Loucy (cell line): ENCODE data around the gene CCDC13.

Source experiments
- H2AFZ ChIP-seq: fragments of 200-600 bp; sonication (generic); 2 replicates; pipeline ENCODE4 v1.6.0; 2016; ENCODE audit warnings: antibody characterized with exemption, mild to moderate bottlenecking, low read length, moderate library complexity
- H3F3A ChIP-seq: fragments of 200-600 bp; 2 replicates; pipeline ENCODE4 v1.6.0; 2016; ENCODE audit warnings: antibody characterized with exemption, low read depth, mild to moderate bottlenecking
- H3K27me3 ChIP-seq: fragments of 200-600 bp; sonication (generic); 2 replicates; pipeline ENCODE4 v1.6.1; 2014; ENCODE audit warnings: low read length, mild to moderate bottlenecking; ENCODE audit not compliant: insufficient read depth, poor library complexity, severe bottlenecking
- H3K36me3 ChIP-seq: fragments of 200-600 bp; sonication (generic); 2 replicates; pipeline ENCODE4 v1.6.1; 2016; ENCODE audit warnings: low read length; ENCODE audit not compliant: insufficient read depth
- H3K4me1 ChIP-seq: fragments of 200-600 bp; sonication (generic); 2 replicates; pipeline ENCODE4 v1.5.1; 2014; ENCODE audit warnings: low read length, mild to moderate bottlenecking; ENCODE audit not compliant: insufficient read depth, poor library complexity, severe bottlenecking
- H3K4me2 ChIP-seq: fragments of 200-600 bp; sonication (generic); 2 replicates; pipeline ENCODE4 v1.6.0; 2014; ENCODE audit warnings: antibody characterized with exemption, low read length, low read depth, mild to moderate bottlenecking; ENCODE audit not compliant: poor library complexity, severe bottlenecking
- H3K4me3 ChIP-seq: fragments of 200-600 bp; sonication (generic); 2 replicates; pipeline ENCODE4 v1.5.1; 2014; ENCODE audit warnings: low read length, mild to moderate bottlenecking, mixed read lengths; ENCODE audit not compliant: poor library complexity, severe bottlenecking
- H3K79me2 ChIP-seq: fragments of 200-600 bp; sonication (generic); 2 replicates; pipeline ENCODE4 v1.6.1; 2014; ENCODE audit warnings: low read length; ENCODE audit not compliant: insufficient read depth
- H3K9ac ChIP-seq: fragments of 200-600 bp; sonication (generic); 2 replicates; pipeline ENCODE4 v1.6.0; 2014; ENCODE audit warnings: mild to moderate bottlenecking, low read depth, low read length, moderate library complexity; ENCODE audit not compliant: poor library complexity, severe bottlenecking
- H3K9me2 ChIP-seq: fragments of 200-600 bp; sonication (generic); replicated peaks from 2 replicates; pipeline ENCODE4 v1.6.1; 2016; ENCODE audit warnings: low read depth, low read length, mixed read lengths
- H3K9me3 ChIP-seq: fragments of 200-600 bp; sonication (generic); 2 replicates; pipeline ENCODE4 v1.6.1; 2014; ENCODE audit warnings: mild to moderate bottlenecking, antibody characterized with exemption, low read length, low read depth; ENCODE audit not compliant: insufficient read depth
- H4K20me1 ChIP-seq: fragments of 200-600 bp; sonication (generic); 2 replicates; pipeline ENCODE4 v1.6.0; 2014; ENCODE audit warnings: antibody characterized with exemption, low read length, mild to moderate bottlenecking; ENCODE audit not compliant: insufficient read depth, poor library complexity, severe bottlenecking
- EZH2phosphoT487 ChIP-seq: fragments of 200-600 bp; IDR thresholded peaks from 2 replicates; pipeline ENCODE4 v1.6.1; 2018; ENCODE audit warnings: antibody characterized with exemption, mild to moderate bottlenecking, moderate library complexity, borderline replicate concordance
- TF ChIP-seq, protein P1 (sequence below): fragments of 200-600 bp; sonication (generic); conservative IDR thresholded peaks from 2 replicates; pipeline ENCODE4 v1.5.1; 2014; ENCODE audit warnings: mild to moderate bottlenecking, antibody characterized with exemption, low read length

The CCDC13 gene

GRCh38 chr3:42752441-42752840 lies 20.6 kb downstream of the CCDC13 start:
- H3K9me3 ChIP-seq, result no peaks in the 10 kb centered on the region
- no peaks in the 10 kb centered on the region for H3K79me2 ChIP-seq
- no peaks in the 10 kb centered on the region for H3K36me3 ChIP-seq
- H3K9me2 ChIP-seq, result no peaks in the 10 kb centered on the region
- H4K20me1 ChIP-seq, result no peaks in the 10 kb centered on the region
- no peaks in the 10 kb centered on the region for H3K4me1 ChIP-seq
- no peak overlapping the region for H3K4me3 ChIP-seq
- TF ChIP-seq, protein P1, sequence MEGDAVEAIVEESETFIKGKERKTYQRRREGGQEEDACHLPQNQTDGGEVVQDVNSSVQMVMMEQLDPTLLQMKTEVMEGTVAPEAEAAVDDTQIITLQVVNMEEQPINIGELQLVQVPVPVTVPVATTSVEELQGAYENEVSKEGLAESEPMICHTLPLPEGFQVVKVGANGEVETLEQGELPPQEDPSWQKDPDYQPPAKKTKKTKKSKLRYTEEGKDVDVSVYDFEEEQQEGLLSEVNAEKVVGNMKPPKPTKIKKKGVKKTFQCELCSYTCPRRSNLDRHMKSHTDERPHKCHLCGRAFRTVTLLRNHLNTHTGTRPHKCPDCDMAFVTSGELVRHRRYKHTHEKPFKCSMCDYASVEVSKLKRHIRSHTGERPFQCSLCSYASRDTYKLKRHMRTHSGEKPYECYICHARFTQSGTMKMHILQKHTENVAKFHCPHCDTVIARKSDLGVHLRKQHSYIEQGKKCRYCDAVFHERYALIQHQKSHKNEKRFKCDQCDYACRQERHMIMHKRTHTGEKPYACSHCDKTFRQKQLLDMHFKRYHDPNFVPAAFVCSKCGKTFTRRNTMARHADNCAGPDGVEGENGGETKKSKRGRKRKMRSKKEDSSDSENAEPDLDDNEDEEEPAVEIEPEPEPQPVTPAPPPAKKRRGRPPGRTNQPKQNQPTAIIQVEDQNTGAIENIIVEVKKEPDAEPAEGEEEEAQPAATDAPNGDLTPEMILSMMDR, result no peak
- TF ChIP-seq EZH2phosphoT487, result no peak
- H3K4me2 ChIP-seq, result no peak overlapping the region
- H3F3A ChIP-seq, result no peaks in the 10 kb centered on the region
- H3K9ac ChIP-seq, result no peak overlapping the region
- H3K27me3 ChIP-seq, result no peaks in the 10 kb centered on the region
- H2AFZ ChIP-seq, result no peak overlapping the region

GRCh38 chr3:42751609-42752008 lies 21.4 kb downstream of the CCDC13 start:
- Histone ChIP-seq H3K79me2 (no peaks in the 10 kb centered on the region), H3K4me1 (no peaks in the 10 kb centered on the region), H3F3A (no peaks in the 10 kb centered on the region), H3K4me3 (no peak overlapping the region), H3K27me3 (no peaks in the 10 kb centered on the region), H3K9me3 (no peaks in the 10 kb centered on the region), H3K4me2 (no peak overlapping the region), H3K36me3 (no peaks in the 10 kb centered on the region), H3K9me2 (no peaks in the 10 kb centered on the region), H4K20me1 (no peaks in the 10 kb centered on the region), H2AFZ (no peak overlapping the region), H3K9ac (no peak overlapping the region)
- TF ChIP-seq, protein P1, result no peak
- TF ChIP-seq EZH2phosphoT487, result no peak

DNA sequence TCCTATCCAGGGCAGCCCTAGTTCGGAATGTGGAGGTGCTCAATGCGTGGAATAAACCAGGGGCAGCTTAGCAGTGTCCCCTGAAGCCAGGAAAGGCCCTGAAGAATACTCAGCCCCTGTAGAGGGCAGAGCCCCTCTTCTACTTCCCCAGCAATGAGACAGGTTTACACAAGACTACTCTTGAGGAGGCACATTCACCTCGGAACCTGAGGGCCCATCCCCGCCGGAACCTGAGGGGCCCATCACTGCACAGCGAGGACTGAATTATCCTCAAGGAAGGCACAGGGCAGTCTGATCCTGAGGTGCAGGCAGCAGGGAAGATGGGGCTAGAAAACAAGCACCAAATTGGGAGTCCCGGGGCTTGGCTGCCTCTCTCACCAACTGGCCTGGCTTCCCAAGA lies 22.2 kb downstream of the CCDC13 start:
- Histone ChIP-seq H3K79me2 (no peaks in the 10 kb centered on the region), H3F3A (no peaks in the 10 kb centered on the region), H2AFZ (no peak overlapping the region), H3K4me2 (no peak overlapping the region), H3K9me2 (no peaks in the 10 kb centered on the region), H3K9me3 (no peaks in the 10 kb centered on the region), H3K9ac (no peak overlapping the region), H3K4me1 (no peaks in the 10 kb centered on the region), H3K27me3 (no peaks in the 10 kb centered on the region), H4K20me1 (no peaks in the 10 kb centered on the region), H3K4me3 (no peak overlapping the region), H3K36me3 (no peaks in the 10 kb centered on the region)
- TF ChIP-seq, protein P1, result no peak
- no peak for TF ChIP-seq EZH2phosphoT487
